GM12875 (cell line): ENCODE measurements around the gene NISCH.

Source experiments
- H3K4me3 ChIP-seq: one replicate; pipeline ENCODE4 v1.5.1; 2011; ENCODE audit warnings: low read depth, low read length, control low read depth
- CTCF ChIP-seq: IDR thresholded peaks from 2 replicates; pipeline ENCODE4 v1.5.1; 2011; ENCODE audit warnings: low read depth, mild to moderate bottlenecking, control low read depth, inconsistent platforms, low read length, moderate library complexity, borderline replicate concordance; ENCODE audit not compliant: insufficient read depth

The NISCH gene

GRCh38 chr3:52420388-52420787, 35.0 kb upstream of the NISCH start:
- no peak for TF ChIP-seq CTCF
- no peak overlapping the region for H3K4me3 ChIP-seq

- no peak overlapping the region for H3K4me3 ChIP-seq
- TF ChIP-seq CTCF: no peak
Observed at GRCh38 chr3:52422669-52423068, 32.7 kb upstream of the NISCH start.

- no peak overlapping the region for H3K4me3 ChIP-seq
- TF ChIP-seq CTCF: no peak
Observed at GRCh38 chr3:52423173-52423572, 32.2 kb upstream of the NISCH start.

- H3K4me3 ChIP-seq: no peak overlapping the region
- peak; percentile 65; the same call in 1 of the 2 replicates for TF ChIP-seq CTCF
Observed at GRCh38 chr3:52428151-52429005, 27.0 kb upstream of the NISCH start.

- TF ChIP-seq CTCF: no peak
Observed at GRCh38 chr3:52429031-52429430, 26.4 kb upstream of the NISCH start.

GRCh38 chr3:52429779-52430415, 25.5 kb upstream of the NISCH start:
- no peak for TF ChIP-seq CTCF
- H3K4me3 ChIP-seq: no peak overlapping the region

More at GRCh38 chr3:52429031-52429430, 26.4 kb upstream of the NISCH start:
- H3K4me3 ChIP-seq: no peak overlapping the region

- H3K4me3 ChIP-seq: no peak overlapping the region
- no peak for TF ChIP-seq CTCF
Observed at GRCh38 chr3:52430416-52430810, 25.0 kb upstream of the NISCH start.
